ENCODE data around the gene KPNA5. TPM values are rescaled to one million over a fixed set of nuclear protein-coding genes. Genes with fewer than 3 reads are reported as not detected.

KPNA5 gene
- total RNA-seq, 4 donors from 2014 or later: 9.8 to 16.8 (median 13.4) TPM

DNA sequence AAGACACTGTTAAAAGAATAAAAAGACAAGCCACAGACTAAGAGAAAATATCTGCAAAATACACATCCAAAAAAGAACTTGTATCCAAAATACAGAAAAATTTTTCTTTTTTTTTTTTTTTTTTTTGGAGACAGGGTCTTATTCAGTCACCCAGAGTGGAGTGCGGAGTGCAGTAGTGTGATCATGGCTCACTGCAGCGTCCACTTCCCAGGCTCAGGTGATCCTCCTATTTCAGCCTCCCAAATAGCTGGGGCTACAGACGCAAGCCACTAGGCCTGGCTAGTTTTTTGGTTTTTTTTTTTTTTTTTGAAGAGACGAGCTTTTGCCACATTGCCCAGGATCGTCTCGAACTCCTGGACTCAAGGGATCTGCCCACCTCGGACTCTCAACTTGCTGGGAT, 15.5 kb upstream of the KPNA5 start:
- no peaks in the 10 kb centered on the region for H3K9me3 ChIP-seq
- no peak overlapping the region for H3K27ac ChIP-seq
- no peak overlapping the region for H3K4me3 ChIP-seq
- no peak for TF ChIP-seq POLR2A (IDR thresholded peaks at IDR 0.05)
- no peak for TF ChIP-seq EP300 (IDR thresholded peaks at IDR 0.05)
- TF ChIP-seq POLR2AphosphoS5 (IDR thresholded peaks at IDR 0.05): no peak
- TF ChIP-seq, protein P1, sequence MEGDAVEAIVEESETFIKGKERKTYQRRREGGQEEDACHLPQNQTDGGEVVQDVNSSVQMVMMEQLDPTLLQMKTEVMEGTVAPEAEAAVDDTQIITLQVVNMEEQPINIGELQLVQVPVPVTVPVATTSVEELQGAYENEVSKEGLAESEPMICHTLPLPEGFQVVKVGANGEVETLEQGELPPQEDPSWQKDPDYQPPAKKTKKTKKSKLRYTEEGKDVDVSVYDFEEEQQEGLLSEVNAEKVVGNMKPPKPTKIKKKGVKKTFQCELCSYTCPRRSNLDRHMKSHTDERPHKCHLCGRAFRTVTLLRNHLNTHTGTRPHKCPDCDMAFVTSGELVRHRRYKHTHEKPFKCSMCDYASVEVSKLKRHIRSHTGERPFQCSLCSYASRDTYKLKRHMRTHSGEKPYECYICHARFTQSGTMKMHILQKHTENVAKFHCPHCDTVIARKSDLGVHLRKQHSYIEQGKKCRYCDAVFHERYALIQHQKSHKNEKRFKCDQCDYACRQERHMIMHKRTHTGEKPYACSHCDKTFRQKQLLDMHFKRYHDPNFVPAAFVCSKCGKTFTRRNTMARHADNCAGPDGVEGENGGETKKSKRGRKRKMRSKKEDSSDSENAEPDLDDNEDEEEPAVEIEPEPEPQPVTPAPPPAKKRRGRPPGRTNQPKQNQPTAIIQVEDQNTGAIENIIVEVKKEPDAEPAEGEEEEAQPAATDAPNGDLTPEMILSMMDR (IDR thresholded peaks at IDR 0.05): no peak
- H3K4me1 ChIP-seq: peaks cover 2 to 43% (median 7%) of the 10 kb centered on the region in 3 donors
- no peaks in the 10 kb centered on the region for H3K27me3 ChIP-seq
- ATAC-seq: no peak
- no peaks in the 10 kb centered on the region for H3K36me3 ChIP-seq
- 67 to 93% methylated on average over 1 to 2 of the region's 7 CpGs for WGBS, 2 donors (ENCODE audit: low coverage in 1 of 2)

DNA sequence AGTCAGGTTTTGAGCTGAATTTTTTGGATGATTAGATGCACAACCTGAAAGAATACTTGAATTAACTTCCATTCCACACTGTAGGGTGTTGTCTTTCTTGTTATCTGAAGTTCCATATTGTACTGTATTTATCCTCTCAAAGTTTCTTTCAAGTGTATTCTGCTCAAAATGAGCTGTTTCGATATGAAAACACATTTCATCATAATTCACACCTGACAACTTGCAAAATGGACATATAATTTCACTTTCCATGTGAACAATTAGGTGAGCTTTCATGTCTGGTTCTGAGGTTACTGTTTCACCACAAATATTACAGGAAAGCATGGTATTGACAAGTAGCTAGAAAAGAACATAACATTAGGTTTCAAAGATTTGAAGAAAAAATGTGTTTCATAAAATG, 14.1 kb upstream of the KPNA5 start:
- H3K36me3 ChIP-seq: no peaks in the 10 kb centered on the region
- H3K4me1 ChIP-seq: peaks cover 2 to 43% (median 7%) of the 10 kb centered on the region in 3 donors
- H3K4me3 ChIP-seq: no peak overlapping the region
- H3K9me3 ChIP-seq: no peaks in the 10 kb centered on the region
- ATAC-seq: no peak
- no peaks in the 10 kb centered on the region for H3K27me3 ChIP-seq
- 78 to 85% methylated on average over 1 of the region's 1 CpG for WGBS, 2 donors (ENCODE audit: low coverage in 1 of 2)
- no peak overlapping the region for H3K27ac ChIP-seq
- TF ChIP-seq, protein P1 (IDR thresholded peaks at IDR 0.05): no peak
- TF ChIP-seq POLR2AphosphoS5 (IDR thresholded peaks at IDR 0.05) (no peak), POLR2A (IDR thresholded peaks at IDR 0.05) (no peak), EP300 (IDR thresholded peaks at IDR 0.05) (no peak)

DNA sequence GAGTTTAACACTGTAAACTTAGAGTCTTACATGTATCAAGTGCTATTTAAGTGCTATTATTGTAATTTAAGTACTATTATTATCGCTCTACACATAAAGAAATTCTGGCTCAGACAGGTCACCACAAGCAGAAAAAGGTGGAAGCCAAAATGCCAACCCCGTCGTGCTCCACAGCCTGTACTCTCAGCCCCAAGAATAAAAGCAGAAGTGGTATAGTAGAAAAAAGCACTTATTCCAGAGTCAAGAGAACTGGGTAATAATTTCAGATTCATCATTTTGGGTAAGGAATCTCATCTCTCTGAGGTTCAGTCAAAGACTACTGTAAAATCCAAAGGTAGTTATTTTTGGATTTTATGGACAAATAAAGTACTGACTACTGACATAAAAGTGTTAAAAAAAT, 13.4 kb upstream of the KPNA5 start:
- no peak for ATAC-seq
- TF ChIP-seq POLR2A (IDR thresholded peaks at IDR 0.05) (no peak), EP300 (IDR thresholded peaks at IDR 0.05) (no peak), POLR2AphosphoS5 (IDR thresholded peaks at IDR 0.05) (no peak)
- TF ChIP-seq, protein P1 (IDR thresholded peaks at IDR 0.05): no peak
- H3K27ac ChIP-seq: peak overlapping the region in 1 of 4 donors; percentile 82
- 27 to 33% methylated on average over 3 of the region's 3 CpGs for WGBS, 2 donors (ENCODE audit: low coverage in 1 of 2)
- H3K36me3 ChIP-seq: no peaks in the 10 kb centered on the region
- H3K4me3 ChIP-seq: peak overlapping the region; percentile 70 to 87
- H3K9me3 ChIP-seq: no peaks in the 10 kb centered on the region
- peaks cover 2 to 43% (median 7%) of the 10 kb centered on the region in 3 donors for H3K4me1 ChIP-seq
- H3K27me3 ChIP-seq: no peaks in the 10 kb centered on the region

DNA sequence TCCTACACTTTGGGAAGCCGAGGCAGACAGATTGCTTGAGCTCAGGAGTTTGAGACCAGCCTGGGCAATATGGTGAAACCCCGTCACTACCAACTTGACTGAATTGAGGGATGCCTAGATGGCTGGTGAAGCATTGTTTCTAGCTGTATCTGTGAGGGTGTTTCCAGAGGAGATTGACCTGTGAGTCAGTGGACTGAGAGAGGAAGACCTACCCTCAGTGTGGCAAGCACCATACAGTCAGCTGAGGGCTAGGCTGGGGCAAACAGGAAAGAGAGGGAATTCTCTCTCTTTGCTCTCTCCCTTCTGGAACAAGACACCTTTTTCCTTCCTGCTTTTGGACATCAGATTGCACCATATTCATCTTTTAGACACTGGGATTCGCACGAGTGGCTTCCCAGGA, 8.7 kb upstream of the KPNA5 start:
- no peaks in the 10 kb centered on the region for H3K36me3 ChIP-seq
- no peaks in the 10 kb centered on the region for H3K27me3 ChIP-seq
- TF ChIP-seq EP300 (IDR thresholded peaks at IDR 0.05): no peak
- TF ChIP-seq, protein P1 (IDR thresholded peaks at IDR 0.05): no peak
- TF ChIP-seq POLR2A (IDR thresholded peaks at IDR 0.05): no peak
- H3K27ac ChIP-seq: no peak overlapping the region
- WGBS, 2 donors (ENCODE audit: low coverage in 1 of 2): 58 to 96% methylated on average over 2 to 3 of the region's 4 CpGs
- H3K4me1 ChIP-seq: peaks cover 2 to 10% (median 3%) of the 10 kb centered on the region in 3 donors
- no peaks in the 10 kb centered on the region for H3K9me3 ChIP-seq
- no peak for ATAC-seq
- no peak overlapping the region for H3K4me3 ChIP-seq

DNA sequence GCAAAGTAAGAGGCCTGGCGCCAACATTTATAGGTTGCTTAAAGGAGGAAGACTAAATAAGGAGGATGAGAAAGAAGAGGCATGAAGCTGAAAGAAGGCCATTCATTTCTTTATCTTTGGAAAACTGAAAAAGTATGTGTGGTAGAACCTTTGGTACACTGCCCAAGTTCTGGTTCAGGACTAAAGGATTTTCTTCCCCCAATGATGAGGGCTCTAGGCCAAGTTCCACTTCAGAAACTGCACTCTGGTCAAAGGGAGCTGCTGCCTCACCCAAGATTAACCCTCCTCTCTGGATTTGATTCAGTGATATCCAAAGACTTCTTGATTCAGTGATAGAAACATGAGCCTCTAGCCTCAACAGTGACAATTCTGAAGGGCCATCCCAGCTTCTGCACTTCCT, 5.0 kb upstream of the KPNA5 start:
- H3K4me3 ChIP-seq: no peak overlapping the region
- H3K36me3 ChIP-seq: no peaks in the 10 kb centered on the region
- TF ChIP-seq POLR2AphosphoS5 (IDR thresholded peaks at IDR 0.05) (no peak), EP300 (IDR thresholded peaks at IDR 0.05) (no peak)
- no peak for ATAC-seq
- H3K27me3 ChIP-seq: no peaks in the 10 kb centered on the region
- H3K27ac ChIP-seq: no peak overlapping the region
- H3K4me1 ChIP-seq: peaks cover 0 to 8% (median 0%) of the 10 kb centered on the region in 3 donors
- H3K9me3 ChIP-seq: no peaks in the 10 kb centered on the region
- WGBS, 2 donors (ENCODE audit: low coverage in 1 of 2): 100% methylated on average over 1 of the region's 1 CpG
